Lower leg skin (tissue), 3 donors: Measurements from ENCODE around the gene SPTLC1.

Experiments
- CTCF ChIP-seq, 3 donors: fragments of 450-650 bp; IDR thresholded peaks; one replicate each; pipeline ENCODE4 v1.5.1; 2016; ENCODE audit warnings: antibody characterized with exemption in 3 of 3, mild to moderate bottlenecking in 3 of 3, moderate library complexity in 2 of 3
- POLR2A ChIP-seq, 2 donors: fragments of 450-650 bp; IDR thresholded peaks; one replicate each; pipeline ENCODE4 v1.6.1; 2016 to 2017; ENCODE audit warnings: antibody characterized with exemption in 2 of 2, mild to moderate bottlenecking in 1 of 2, moderate library complexity in 1 of 2

GRCh38 chr9:92010705-92011536 is 104.3 kb downstream of the SPTLC1 start:
- TF ChIP-seq CTCF (IDR thresholded peaks at IDR 0.05) (no peak), POLR2A (IDR thresholded peaks at IDR 0.05) (no peak)
